Measurements from ENCODE around the gene SPTB.

DNA sequence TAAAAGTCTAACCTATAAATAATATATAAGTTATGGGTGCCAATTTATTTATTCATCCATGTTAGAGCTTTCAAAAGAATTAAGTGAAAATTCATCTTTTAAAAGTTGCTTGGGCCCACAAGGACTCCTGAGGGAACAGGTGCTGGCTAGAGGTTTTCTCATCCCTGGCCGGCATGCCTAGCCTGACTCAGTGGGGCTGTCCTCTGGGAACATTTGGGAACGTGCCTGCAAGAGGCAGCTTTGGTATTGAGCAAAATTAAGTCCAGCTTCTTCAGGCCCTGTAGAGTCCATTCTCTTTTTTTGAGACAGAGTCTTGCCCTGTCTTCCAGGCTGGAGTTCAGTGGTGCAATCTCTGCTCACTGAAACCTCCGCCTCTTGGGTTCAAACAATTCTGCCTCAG is 44.7 kb downstream of the SPTB start:
- no peak for TF ChIP-seq EZH2 (IDR thresholded peaks at IDR 0.05; ENCODE audit: low read length)
- no peak for TF ChIP-seq CTCF (optimal IDR thresholded peaks at IDR 0.05 in 1 of 3, IDR thresholded peaks at IDR 0.05 in 1 of 3, conservative IDR thresholded peaks at IDR 0.05 in 1 of 3; ENCODE audit: extremely low read depth in 1 of 3, insufficient read depth in 2 of 3, low read length in 3 of 3)

Measured in keratinocyte (primary cell).